EL (cell line): ENCODE results near the gene MS4A10.
A peak's percentile ranks its signal among the peaks of the same experiment; 100 is the strongest.

Source experiments
- DNase-seq: peaks from one replicate; pipeline ENCODE4 v3.0.0-alpha.2; 2016

MS4A10 gene

DNA sequence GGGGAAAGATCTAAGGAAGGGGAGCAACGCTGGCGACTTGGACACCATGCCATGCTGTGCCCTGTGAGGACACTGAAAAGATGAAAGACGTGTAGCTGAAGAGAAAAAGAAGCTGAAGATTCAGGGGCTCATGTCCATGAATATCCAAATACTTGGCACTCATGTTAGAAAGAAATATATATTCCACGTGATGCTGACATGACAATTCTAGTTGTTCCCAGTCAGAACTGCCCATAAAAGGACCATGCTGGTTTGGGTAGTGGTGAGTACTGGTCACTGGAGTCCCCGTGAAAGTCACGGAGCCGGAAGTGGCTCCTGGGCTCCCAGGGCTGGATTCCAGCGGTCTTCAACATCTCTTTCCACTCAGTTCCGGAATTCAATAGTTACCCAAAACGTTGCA is 18.6 kb upstream of the MS4A10 start:
- DNase-seq: no peak

DNA sequence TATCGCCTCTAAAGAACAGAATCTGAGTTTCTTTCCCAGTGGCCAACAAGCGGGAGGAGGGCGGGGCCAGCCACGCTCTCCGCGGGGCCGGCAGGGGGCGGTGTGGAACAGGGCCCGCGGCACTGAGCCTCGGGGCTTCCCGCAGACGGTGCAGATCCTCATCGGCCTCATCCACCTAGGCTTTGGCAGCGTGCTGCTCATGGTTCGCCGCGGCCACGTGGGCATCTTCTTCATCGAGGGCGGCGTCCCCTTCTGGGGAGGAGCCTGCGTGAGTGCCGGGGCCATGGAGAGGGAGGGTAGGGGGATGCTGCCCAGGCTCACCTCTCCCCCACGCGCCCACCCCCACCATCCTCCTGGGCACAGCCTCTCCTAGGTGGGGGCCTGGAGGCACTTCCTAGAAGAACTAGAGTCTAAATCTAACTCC is 17.7 kb upstream of the MS4A10 start:
- DNase-seq: no peak

DNA sequence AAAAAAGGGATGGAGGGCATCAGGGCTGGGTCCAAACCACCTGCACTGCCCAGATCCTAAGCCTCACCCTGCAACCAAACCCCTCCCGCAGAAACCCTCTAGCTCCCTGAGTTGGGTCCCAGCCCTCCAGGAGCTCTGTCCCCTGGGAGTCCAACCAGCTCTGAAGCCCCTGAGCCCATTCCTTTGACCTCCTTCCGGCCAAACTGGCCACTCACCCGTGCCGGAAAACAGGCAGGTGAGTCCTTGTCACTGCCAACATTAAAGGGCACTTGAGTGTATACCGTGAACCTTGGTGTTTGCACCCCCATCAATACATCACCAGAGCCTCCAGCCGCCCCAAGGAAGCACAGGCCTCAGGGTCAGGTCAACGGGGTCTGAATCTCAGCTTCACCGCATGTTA is 16.9 kb upstream of the MS4A10 start:
- no peak for DNase-seq

- DNase-seq: no peak
These were observed 15.9 kb upstream of the MS4A10 start for GRCh38 chr11:60769273-60769672.

DNA sequence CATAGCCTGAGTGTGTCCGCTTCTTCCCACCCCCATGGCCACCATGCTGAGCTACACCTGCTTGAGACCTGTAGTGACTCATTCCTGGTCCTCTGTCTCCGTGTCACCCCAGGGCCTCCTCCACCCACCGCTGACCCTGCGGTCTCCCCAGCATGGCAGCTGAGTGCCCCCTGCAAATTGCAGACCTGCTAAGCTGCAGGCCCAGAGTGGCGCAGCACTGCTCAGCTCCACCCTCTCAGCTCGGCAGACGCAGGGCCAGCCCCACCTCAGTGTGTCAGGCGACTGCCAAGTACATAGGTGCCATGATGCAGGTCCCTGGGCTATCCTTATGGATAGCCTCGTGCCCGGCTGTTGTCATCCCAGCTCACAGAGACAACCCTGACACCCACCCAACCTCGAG is 15.3 kb upstream of the MS4A10 start:
- no peak for DNase-seq

GRCh38 chr11:60771146-60771545 is 14.0 kb upstream of the MS4A10 start:
- DNase-seq: no peak

GRCh38 chr11:60771879-60772525 is 13.1 kb upstream of the MS4A10 start:
- no peak for DNase-seq

DNA sequence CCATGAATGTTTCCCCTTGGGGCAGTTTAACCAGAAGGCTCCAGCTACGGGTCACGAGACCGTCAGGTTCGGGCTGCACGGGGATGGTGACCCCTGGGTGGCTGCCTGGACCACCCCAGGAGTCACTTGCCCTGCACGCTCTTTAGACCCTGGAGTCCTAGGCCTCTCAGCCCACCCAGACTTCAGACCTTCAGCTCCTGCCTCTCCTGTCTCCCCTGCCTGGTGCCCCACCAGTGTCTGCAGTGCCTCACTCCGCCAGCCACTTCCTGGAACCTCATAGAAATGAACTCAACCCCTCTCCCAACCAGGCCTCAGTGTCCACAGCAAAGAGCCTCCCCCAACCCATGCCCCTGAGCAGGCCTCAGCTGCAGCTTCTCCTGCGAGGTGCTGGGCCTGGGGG is 12.5 kb upstream of the MS4A10 start:
- DNase-seq: no peak

DNA sequence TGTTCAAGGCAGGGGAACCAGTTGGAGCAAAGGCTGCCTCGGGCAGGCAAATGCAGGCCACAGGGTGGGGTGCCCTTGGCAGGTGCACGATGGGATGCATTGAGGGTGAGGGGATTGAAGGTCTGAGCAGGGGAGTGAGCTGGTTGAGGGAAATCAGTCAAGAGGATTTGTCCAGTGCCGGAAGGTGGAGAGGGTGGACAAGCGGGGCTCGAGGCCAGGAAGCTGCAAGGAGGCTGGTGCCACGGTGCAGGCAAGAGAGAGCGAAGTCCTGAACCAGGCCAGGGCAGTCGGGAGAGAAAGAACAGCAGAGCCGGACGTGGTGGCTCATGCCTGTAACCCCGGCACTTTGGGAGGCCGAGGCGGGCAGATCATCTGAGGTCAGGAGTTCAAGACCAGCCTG is 10.4 kb upstream of the MS4A10 start:
- no peak for DNase-seq

GRCh38 chr11:60775420-60775961 is 9.6 kb upstream of the MS4A10 start:
- DNase-seq: peak; percentile 90

- no peak for DNase-seq
These were observed 9.0 kb upstream of the MS4A10 start for GRCh38 chr11:60776167-60776566.

DNA sequence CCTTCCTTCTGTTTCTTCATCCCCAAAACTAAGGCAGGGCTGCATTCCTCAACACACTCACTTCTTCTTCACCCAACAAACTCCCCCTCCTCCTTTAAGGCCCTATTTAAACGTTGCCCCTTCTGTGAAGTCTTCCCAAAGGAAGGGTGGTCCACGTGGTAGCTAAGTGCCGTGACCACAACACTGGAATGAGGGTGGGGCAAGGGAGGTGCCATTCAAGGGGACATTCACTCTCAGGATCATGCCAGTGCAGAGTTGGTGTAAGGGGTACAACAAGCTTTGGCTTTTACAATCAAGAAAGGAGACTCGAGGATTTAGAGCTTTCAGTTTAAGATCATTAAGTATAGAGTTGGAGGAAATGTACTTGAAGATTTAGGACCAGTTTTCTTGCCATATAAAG is 8.0 kb upstream of the MS4A10 start:
- DNase-seq: no peak

- peak; percentile 85 for DNase-seq
These were observed 7.6 kb upstream of the MS4A10 start for GRCh38 chr11:60777572-60777971.

DNA sequence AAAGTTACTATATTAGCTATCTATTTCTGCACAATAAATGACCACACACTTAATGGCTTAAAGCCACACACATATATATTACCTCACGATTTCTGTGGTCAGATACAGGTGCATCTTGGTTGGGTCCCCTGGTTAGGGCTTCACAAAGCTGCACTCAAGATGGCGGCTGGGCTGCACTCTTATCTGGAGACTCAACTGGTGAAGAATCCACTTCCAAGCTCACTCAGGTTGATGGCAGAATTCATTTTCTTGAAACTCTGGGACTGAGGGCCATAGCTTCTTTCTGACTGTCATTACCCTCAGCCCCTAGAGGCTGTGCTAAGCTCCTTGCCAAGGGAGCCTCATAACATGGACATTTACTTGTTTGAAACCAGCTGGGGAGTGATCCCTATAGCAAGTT is 5.1 kb upstream of the MS4A10 start:
- DNase-seq: no peak

DNA sequence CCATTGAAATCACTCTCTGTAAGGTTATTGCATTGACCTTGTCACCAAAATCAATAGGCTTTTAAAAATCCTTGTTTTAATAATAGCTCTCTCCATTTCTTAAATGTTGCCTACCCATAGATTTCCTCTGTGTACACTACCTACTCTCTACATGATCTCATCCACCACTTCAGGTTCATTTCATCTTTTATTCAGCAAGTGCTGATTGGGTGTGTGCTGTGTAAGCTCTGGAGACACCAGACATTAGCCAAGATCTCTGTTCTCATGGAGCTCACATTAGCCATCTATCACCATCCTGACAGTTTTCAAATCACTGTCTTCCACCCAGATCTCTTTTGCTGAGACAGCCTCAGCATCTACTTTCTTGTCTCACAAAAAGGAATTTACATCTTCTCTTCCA is 4.4 kb upstream of the MS4A10 start:
- no peak for DNase-seq

- DNase-seq: no peak
These were observed 3.7 kb upstream of the MS4A10 start for GRCh38 chr11:60781286-60781980.

DNA sequence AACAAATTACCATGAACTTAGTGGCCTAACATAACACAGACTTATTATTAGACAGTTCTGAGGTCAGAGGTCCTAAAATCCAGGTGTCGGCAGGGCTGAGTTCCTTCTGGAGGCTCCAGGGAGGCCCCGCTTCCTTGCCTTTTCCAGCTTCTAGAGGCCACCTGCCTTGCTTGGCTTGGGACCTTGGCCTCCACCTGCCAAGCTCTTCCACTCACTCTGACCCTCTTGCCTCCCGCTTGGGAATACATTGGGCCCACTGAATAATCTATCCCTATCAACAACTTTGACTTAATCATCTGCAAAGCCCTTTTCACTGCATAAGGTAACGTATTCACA is 3.2 kb upstream of the MS4A10 start:
- DNase-seq: no peak

- DNase-seq: no peak
These were observed 2.6 kb upstream of the MS4A10 start for GRCh38 chr11:60782393-60783140.

DNA sequence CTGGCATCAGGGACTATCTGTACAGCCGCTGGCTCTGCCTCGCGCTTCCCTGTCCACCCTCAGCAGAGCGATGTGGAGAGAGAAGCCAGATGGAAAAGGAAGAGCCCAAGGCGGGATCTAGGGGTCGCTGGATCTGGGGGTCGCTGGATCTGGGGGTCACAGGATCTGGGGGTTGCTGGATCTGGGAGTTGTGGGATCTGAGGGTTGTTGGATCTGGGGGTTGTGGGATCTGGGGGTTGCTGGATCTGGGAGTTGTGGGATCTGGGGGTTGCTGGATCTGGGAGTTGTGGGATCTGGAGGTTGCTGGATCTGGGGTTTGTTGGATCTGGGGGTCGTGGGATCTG is 2.0 kb upstream of the MS4A10 start:
- DNase-seq: no peak

DNA sequence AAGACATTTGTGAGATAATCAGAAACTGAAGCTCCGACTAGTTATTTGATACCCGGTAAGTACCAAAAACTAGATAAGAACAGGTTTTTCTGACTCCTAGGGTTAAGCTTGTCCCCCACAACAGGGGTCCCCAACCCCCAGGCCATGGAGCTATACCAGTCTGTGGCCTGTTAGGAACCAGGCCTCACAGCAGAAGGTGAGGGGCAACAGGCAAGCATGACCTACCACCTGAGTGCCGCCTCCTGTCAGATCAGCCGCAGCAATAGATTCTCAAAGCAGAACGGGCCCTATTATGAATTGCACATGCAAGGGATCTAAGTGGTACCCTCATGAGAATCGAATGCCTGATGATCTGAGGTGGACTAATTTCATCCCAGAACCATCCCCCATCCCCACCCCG is 1.2 kb upstream of the MS4A10 start:
- DNase-seq: no peak

GRCh38 chr11:60785806-60786361 is 751 bp downstream of the MS4A10 start:
- DNase-seq: peak; percentile 45

DNA sequence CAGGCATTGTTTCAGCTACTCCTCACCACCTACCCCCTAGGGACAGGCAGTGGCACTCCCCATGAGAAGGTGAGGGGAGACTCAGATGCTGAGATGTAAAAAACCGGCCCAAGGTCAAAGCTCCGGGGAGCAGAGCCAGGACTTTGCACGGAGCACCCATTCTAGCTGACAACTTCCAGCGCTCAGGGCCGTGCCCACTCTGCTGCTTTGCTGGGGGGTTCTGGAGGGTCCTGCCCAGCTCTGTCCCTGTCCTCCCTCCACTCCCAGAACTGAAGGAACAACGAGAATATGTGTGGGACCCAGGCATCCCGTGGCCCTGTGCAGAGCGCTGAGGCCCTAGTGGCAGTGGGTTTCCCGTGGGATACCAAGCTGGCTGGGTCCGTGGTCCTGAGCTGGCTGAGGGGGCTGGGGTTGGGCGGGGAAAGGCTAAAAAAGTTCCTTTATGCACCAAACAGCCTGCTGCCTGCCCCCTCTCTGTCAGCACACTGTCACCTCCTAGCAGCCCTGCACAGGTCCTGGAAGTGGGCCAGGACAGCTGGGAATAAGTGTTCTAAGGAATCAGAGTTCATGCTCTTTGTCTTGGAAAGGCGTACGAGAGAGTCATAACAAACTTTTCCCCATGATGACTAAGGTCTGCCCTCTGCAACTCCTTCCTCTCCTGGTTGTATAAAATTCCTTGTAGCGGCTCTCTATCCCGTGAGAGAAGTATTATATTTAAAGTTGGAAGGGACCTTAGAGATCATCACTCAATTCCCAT is 1.9 kb downstream of the MS4A10 start:
- peak; percentile 73 for DNase-seq
